Epithelial cell of proximal tubule (primary cell): Measurements from ENCODE around the gene SUSD3. TPM values are rescaled to one million over a fixed set of nuclear protein-coding genes. Genes with fewer than 3 reads are reported as not detected.

Experiments used
- DNase-seq: peaks from one replicate; pipeline ENCODE4 v3.0.0-alpha.2; 2011; ENCODE audit warnings: low read depth
- H3K4me3 ChIP-seq: 2 replicates; pipeline ENCODE4 v1.5.1; 2011; ENCODE audit warnings: low read depth, mild to moderate bottlenecking, low read length
- total RNA-seq: library from RNA; depleted of rRNA; stranded (reverse); fragments of >200 nt; gene quantifications from 2 replicates; pipeline ENCODE4 v1.2.3, GENCODE V29; 2015
- TF ChIP-seq, protein P1 (sequence below): conservative IDR thresholded peaks from 2 replicates; pipeline ENCODE4 v1.5.1; 2012; ENCODE audit warnings: low read depth, mild to moderate bottlenecking, low read length

Gene SUSD3
- total RNA-seq, 1 donor from 2014 or later, result 2.9 TPM

DNA sequence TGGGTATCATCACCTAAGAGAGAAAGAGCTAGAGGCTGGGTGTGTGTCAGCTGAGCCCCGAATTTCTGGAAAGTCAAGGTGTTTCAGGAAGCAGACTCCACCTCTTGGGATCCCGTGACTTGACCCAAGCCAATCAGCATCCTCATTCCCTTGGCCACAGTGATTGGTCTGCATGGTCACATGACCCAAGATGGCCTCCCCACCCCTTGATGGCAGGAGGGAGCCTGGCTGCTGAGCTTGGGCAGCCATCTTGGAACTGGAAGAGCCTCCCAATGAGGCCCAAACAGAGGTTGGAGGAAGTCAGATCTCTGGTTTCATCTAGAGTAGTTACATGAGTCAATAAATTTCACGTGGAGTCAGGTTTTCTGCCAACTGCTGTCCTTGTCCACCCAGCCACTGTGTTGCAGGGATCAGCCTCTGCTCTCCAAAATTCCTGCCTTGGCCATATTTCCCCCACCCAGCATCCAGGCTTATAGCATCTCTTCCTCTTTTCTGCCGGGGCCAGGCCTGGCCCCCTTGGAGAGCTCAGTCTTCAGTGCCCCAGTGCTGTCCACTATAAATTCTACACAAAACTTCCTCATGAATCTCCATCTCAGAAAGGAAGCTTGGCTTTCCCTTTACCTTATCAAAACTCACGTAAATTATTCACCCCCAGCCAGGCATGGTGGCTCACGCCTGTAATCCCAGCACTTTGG lies 17.2 kb upstream of the SUSD3 start:
- TF ChIP-seq, protein P1, sequence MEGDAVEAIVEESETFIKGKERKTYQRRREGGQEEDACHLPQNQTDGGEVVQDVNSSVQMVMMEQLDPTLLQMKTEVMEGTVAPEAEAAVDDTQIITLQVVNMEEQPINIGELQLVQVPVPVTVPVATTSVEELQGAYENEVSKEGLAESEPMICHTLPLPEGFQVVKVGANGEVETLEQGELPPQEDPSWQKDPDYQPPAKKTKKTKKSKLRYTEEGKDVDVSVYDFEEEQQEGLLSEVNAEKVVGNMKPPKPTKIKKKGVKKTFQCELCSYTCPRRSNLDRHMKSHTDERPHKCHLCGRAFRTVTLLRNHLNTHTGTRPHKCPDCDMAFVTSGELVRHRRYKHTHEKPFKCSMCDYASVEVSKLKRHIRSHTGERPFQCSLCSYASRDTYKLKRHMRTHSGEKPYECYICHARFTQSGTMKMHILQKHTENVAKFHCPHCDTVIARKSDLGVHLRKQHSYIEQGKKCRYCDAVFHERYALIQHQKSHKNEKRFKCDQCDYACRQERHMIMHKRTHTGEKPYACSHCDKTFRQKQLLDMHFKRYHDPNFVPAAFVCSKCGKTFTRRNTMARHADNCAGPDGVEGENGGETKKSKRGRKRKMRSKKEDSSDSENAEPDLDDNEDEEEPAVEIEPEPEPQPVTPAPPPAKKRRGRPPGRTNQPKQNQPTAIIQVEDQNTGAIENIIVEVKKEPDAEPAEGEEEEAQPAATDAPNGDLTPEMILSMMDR, result no peak
- DNase-seq, result no peak
- H3K4me3 ChIP-seq, result no peak overlapping the region

- H3K4me3 ChIP-seq, result no peak overlapping the region
- TF ChIP-seq, protein P1, result no peak
- DNase-seq, result no peak
Observed at GRCh38 chr9:93043122-93043521, 15.4 kb upstream of the SUSD3 start.

GRCh38 chr9:93045521-93045920 lies 13.0 kb upstream of the SUSD3 start:
- DNase-seq, result no peak
- TF ChIP-seq, protein P1, result no peak
- H3K4me3 ChIP-seq, result no peak overlapping the region

DNA sequence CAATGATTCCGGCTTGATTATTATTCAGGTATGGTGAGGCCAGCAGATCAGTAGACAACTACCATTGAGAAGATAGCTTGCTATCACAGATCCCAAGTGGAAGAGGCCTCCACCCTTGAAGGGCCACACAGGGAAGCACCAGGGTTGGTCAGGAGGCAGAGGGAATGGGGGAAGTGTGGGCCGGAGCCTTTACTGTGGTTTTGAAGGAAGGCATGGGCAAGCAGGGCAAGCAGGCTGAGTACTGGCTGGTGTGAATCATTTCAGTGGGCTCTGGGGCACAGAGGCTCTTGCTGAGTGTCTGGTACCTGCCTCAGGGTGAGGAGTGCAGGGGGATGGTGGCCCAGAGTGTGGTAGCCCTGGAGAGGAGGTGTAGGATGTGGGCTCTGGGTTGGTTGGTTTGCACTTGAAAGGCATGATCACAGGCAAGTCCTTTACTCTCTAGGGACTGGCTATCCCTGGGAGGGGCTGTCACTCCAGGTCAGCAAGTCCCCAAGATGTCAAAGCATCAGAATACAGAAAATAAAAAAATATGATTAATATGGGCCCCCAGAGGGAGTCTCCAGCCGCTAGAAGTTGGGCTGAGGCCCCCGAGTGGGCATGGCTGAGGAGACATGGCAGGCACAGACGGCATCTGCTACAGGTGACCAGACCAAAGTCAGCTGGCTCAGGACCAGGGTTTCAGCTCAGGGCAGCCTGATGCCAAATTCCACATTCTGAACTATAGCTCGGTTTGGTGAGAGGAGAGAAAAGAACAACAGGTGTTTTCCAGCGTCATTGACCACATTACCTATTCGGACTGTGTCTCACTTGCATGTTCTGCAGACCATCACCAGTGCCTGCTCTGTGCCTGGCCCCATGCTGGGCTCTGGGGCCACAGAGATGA lies 9.7 kb upstream of the SUSD3 start:
- H3K4me3 ChIP-seq, result no peak overlapping the region
- no peak for DNase-seq
- TF ChIP-seq, protein P1, result no peak

DNA sequence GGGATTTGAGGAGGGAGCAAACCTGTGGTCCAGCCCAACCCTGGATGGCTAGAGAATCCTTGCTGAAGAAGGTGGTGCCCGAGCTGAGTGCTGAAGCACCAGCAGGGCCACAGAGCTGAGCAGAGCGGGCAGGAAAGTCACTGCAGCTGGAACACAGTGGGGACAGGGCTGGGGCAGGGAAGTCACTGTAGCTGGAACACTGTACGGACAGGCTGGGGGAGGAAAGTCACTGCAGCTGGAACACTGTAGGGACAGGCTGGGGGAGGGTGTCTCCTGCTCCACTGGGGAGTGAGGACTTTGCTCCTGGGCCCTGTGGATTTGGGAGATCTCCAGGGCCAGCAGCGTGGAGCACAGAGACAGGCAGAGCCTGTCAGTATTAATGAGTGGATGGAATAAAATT lies 9.0 kb upstream of the SUSD3 start:
- no peak overlapping the region for H3K4me3 ChIP-seq
- TF ChIP-seq, protein P1, result no peak
- DNase-seq, result no peak

DNA sequence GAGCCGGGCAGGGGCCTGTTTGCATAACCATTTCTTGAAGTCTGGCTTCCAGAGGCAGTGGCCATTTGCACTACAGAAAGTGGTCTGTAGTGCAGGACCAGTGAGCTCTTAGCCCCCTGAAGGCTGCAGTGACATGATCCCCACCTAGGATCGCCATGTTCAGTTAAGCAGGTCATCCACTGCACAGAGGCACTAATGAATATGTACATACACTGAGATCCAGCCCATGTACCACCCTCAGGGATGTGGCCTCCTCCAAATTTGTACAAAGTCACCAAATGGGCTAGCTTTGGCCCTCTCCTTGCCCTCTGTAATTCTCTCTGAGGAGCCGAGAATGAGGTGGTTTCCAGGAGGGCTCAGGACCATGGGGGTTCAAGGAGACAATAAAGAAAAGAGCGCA lies 8.3 kb upstream of the SUSD3 start:
- no peak for DNase-seq
- no peak overlapping the region for H3K4me3 ChIP-seq
- TF ChIP-seq, protein P1, result no peak

- TF ChIP-seq, protein P1, result no peak
- no peak for DNase-seq
Observed at GRCh38 chr9:93051680-93052089, 6.8 kb upstream of the SUSD3 start.

More at GRCh38 chr9:93051680-93052089, 6.8 kb upstream of the SUSD3 start:
- no peak overlapping the region for H3K4me3 ChIP-seq
